ENCODE data around the gene AGPAT4.

The AGPAT4 gene

DNA sequence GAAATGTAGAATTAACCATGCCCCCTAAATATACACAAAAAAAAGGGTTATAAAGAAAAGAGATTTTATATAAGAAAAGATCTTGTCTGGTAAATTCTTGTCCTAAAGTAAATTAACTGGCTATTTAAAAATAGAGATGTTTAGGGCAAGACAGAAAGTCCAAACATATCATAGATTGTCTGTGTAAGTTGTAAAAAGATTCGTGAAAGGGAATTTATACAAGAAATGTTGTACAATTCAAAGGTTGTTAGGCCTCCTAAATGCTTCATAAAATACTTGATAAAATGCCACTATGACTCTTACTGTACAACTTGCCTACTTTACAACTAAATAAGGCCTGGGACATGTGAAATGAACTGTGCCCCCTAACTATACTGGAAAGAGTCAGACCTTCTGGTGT lies 21.9 kb upstream of the AGPAT4 start:
- DNase-seq (ENCODE audit: low read depth) = no peak
- no peak overlapping the region for H3K4me3 ChIP-seq (ENCODE audit: low read length)
- TF ChIP-seq, protein P1, sequence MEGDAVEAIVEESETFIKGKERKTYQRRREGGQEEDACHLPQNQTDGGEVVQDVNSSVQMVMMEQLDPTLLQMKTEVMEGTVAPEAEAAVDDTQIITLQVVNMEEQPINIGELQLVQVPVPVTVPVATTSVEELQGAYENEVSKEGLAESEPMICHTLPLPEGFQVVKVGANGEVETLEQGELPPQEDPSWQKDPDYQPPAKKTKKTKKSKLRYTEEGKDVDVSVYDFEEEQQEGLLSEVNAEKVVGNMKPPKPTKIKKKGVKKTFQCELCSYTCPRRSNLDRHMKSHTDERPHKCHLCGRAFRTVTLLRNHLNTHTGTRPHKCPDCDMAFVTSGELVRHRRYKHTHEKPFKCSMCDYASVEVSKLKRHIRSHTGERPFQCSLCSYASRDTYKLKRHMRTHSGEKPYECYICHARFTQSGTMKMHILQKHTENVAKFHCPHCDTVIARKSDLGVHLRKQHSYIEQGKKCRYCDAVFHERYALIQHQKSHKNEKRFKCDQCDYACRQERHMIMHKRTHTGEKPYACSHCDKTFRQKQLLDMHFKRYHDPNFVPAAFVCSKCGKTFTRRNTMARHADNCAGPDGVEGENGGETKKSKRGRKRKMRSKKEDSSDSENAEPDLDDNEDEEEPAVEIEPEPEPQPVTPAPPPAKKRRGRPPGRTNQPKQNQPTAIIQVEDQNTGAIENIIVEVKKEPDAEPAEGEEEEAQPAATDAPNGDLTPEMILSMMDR (IDR thresholded peaks at IDR 0.05; ENCODE audit: insufficient read depth, low read depth, low read length, missing control alignments) = no peak

DNA sequence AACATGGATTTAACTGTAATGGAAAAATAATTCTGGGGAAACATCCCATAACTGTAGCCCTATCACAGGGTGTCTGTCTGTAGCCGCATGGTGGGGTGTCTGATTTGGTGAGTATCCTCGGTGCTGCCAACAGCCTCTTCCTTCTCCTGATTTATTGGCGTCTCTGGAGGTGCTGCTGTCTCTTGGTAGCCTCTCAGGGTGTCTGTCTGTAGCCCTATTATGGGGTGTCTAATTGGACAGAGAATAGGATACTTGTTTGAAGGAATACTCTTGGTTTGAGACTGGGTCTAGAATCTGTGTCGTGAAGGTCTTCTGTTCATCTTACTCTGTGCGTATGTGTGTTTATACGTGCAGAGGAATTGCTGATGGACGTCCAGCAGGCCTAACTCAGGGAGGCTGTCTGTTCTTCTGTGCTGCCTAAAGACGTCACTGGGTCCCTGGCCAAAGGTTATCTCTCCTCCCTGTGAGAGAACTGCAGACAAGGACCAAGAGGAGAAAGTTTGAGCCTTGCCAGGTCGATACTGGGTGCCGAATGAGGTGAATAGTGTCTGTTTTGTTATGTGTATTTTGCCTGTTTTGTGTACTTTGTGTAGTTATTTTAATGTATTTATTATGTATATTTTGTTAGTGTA lies 18.9 kb upstream of the AGPAT4 start:
- DNase-seq (ENCODE audit: low read depth) = no peak
- TF ChIP-seq, protein P1 (IDR thresholded peaks at IDR 0.05; ENCODE audit: insufficient read depth, low read depth, low read length, missing control alignments) = no peak
- H3K4me3 ChIP-seq (ENCODE audit: low read length) = no peak overlapping the region

DNA sequence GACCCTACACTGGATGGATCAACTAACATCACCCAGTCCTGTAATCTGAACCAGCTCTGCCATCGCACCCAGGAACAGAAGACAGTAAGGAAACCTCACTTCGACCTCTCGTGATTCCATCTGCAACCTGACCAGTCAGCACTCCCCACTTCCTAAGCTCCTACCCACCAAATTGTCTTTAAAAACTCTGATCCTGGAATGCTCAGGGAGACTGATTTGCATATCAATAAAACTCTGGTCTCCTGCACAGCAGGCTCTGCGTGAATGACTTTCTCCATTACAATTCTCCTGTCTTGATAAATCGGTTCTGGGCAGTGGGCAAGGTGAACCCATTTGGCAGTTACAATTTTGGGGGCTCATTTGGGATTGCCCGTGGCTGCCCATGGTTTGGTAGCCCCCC lies 18.3 kb upstream of the AGPAT4 start:
- no peak for DNase-seq (ENCODE audit: low read depth)
- TF ChIP-seq, protein P1 (IDR thresholded peaks at IDR 0.05; ENCODE audit: insufficient read depth, low read depth, low read length, missing control alignments) = no peak
- H3K4me3 ChIP-seq (ENCODE audit: low read length) = no peak overlapping the region

DNA sequence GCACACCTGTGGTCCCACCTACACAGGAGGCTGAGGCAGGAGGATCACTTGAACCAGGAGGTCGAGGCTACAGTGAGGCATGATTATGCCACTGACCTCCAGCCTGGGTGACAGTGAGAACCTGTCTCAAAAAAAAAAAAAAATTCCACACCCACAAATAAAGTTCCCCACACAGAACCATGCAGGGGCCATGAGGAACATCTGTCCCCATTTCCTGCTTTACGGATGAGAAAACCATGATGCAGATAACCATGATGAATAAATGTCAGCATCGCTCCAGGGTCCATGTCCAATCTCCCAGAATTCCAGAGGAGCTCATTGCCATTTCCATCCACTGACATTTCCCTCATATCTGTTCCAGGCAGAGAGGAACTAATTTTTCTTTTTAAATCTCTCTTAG lies 16.9 kb upstream of the AGPAT4 start:
- no peak for DNase-seq (ENCODE audit: low read depth)
- TF ChIP-seq, protein P1 (IDR thresholded peaks at IDR 0.05; ENCODE audit: insufficient read depth, low read depth, low read length, missing control alignments) = no peak
- no peak overlapping the region for H3K4me3 ChIP-seq (ENCODE audit: low read length)

DNA sequence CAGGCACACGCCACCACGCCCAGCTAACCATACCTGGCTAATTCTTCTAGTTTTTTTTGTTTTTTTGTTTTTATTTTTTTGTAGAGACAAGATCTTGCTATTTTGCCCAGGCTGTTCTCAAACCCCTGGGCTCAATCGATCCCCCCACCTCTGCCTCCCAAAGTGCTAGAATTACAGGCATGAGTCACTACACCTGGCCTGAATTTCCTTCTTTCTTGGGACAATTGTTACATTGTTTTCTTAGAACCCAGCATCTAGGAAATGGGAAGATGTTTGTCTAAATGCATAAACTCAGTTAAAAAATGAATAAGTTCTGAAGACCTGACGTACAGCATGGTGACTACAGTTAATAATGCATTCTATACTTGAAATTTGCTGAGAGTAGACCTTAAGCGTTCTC lies 10.8 kb upstream of the AGPAT4 start:
- DNase-seq (ENCODE audit: low read depth) = no peak
- no peak overlapping the region for H3K4me3 ChIP-seq (ENCODE audit: low read length)
- TF ChIP-seq, protein P1 (IDR thresholded peaks at IDR 0.05; ENCODE audit: insufficient read depth, low read depth, low read length, missing control alignments) = no peak

DNA sequence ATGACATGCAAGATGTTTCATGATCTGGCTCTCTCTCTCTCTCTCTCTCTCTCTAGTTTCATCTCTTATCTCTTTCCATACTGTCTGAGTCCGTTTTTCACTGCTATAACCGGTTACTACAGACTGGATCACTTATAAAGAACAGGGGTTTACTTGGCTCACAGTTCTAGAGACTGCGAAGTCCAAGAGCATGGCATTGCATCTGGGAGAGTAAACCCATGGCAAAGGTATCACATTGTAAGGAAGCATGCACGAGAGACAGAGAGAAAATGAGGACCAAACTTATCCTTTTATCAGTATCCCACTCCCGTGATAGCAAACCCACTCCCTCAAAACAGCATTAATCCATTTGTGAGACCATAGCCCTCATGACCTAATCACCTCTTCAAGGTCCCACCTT lies 7.2 kb upstream of the AGPAT4 start:
- TF ChIP-seq, protein P1 (IDR thresholded peaks at IDR 0.05; ENCODE audit: insufficient read depth, low read depth, low read length, missing control alignments) = no peak
- DNase-seq (ENCODE audit: low read depth) = no peak
- H3K4me3 ChIP-seq (ENCODE audit: low read length) = no peak overlapping the region
